Measurements from ENCODE around the gene HSD17B8. TPM values are rescaled to one million over a fixed set of nuclear protein-coding genes. Genes with fewer than 3 reads are reported as not detected.

Gene HSD17B8
- total and polyA plus RNA-seq, 9 donors, result 7.8 to 15.1 (median 11.0) TPM

DNA sequence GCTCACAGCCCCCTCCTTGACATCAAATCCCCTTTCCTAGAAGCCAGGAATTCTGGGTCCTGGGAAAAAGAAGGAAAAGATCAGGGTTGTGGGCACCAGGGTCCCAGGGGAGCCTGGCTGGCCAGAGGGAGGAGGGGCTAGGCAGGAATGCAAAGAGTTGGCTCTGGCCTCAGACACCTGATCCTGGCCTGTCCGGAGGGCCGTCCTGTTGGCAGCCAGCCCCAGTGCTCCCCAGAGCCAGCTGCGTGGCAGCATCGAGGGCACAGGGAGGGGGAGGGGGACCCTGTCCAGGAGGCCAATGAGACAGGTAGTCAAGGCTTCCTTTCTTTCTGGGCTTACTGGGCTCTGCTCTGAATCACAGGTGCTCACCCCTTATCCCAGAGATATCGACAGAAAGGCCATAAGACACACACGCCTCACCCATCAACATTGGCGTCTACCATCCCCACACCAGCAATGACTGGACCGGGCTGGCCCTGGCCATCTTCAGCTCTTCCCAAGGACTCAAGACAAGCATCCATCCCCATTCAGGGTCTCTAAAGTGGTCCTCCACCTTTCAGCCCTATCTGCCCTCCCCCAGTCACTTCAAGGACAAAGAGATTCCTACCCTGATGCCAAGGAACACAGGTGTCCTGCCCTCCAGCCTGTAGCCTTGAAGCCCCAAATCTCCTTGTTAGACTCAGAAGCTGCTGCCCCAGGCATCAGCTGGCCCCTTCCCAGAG is 12.9 kb upstream of the HSD17B8 start:
- peak; percentile 62 for DNase-seq
- H3K27me3 ChIP-seq (ENCODE audit: control insufficient read depth, insufficient read depth, low read length), result peaks cover 25% of the 10 kb centered on the region
- peak overlapping the region; percentile 53 for H3K27ac ChIP-seq (ENCODE audit: low read length)

DNA sequence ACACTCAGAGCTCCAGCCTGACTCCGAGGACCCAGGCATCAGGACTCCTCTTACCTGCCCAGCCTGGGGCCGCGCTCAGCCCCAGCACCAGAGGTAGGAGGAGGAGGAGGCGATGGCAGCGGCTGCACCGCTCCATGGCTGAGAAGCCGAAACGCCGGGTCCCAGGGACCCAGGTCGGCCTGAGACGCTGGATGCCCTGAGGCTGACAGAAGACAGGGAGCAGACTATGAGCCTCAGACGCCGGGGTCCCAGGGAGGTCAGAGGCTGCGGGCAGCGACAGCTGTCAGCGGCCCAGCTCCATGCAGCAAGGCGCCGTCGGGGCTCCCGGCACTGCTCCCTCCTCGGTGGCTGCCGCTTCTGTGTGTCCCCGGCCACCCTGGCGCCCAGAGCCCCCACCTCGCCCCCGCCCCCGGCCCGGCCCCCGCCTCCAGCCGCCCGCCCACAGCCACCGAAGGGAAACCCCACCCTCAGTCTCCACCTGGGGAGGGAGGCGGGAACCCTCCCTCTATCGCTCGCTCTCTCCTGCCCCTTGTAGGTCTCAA is 12.3 kb upstream of the HSD17B8 start, which contains the start of gene COL11A2:
TSS of gene COL11A2 (minus strand) at position 363 of the 542 bp plus-strand sequence. CDS start at position 136, 227 bp downstream.
- no peak for DNase-seq
- H3K4me1 ChIP-seq (ENCODE audit: control insufficient read depth, insufficient read depth, low read length), result peaks cover 33% of the 10 kb centered on the region
- peaks cover 31% of the 10 kb centered on the region for H3K36me3 ChIP-seq (ENCODE audit: control insufficient read depth, insufficient read depth, low read length)
- 7% methylated on average over 18 of the region's 35 CpGs for WGBS (ENCODE audit: insufficient coverage)
- peak within 1 kb of the TSS; percentile 67 for H3K27ac ChIP-seq (ENCODE audit: low read length)
- peaks cover 24% of the 10 kb centered on the region for H3K27me3 ChIP-seq (ENCODE audit: control insufficient read depth, insufficient read depth, low read length)
- H3K4me3 ChIP-seq (ENCODE audit: low read length), result peak within 1 kb of the TSS; percentile 39
- H3K9me3 ChIP-seq (replicated peaks; ENCODE audit: control insufficient read depth, low read depth, low read length), result no peaks in the 10 kb centered on the region

More for the DNA sequence above, 12.9 kb upstream of the HSD17B8 start:
- Histone ChIP-seq H3K4me1 (ENCODE audit: control insufficient read depth, insufficient read depth, low read length) (peaks cover 33% of the 10 kb centered on the region), H3K36me3 (ENCODE audit: control insufficient read depth, insufficient read depth, low read length) (peaks cover 34% of the 10 kb centered on the region), H3K4me3 (ENCODE audit: low read length) (peak overlapping the region; percentile 39), H3K9me3 (replicated peaks; ENCODE audit: control insufficient read depth, low read depth, low read length) (no peaks in the 10 kb centered on the region)
- 36% methylated on average over 8 of the region's 8 CpGs for WGBS (ENCODE audit: insufficient coverage)

GRCh38 chr6:33192671-33193602 is 11.5 kb upstream of the HSD17B8 start:
- H3K4me1 ChIP-seq (ENCODE audit: control insufficient read depth, insufficient read depth, low read length), result peaks cover 37% of the 10 kb centered on the region
- peaks cover 38% of the 10 kb centered on the region for H3K36me3 ChIP-seq (ENCODE audit: control insufficient read depth, insufficient read depth, low read length)
- DNase-seq, result peak; percentile 53

DNA sequence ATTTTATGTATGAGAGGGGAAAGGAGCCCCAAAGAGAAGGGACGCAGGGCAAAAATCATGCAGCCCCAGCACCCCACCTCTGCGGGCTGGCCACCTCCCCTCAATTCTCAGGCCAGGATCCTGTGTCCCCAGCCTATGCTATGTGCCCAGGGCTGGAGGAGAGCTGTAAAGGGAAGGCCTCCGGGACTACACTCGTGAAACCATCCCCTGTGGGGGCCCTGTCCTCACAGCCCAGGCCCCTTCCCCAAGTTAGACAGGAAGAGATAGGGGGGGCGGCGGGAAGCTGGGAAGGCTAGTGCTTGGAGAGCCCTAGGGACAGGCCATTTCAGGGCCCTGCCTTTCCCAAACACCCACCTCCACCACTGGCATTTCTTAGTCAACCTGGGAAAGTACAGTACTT is 10.8 kb upstream of the HSD17B8 start:
- Histone ChIP-seq H3K27ac (ENCODE audit: low read length) (no peak overlapping the region), H3K9me3 (replicated peaks; ENCODE audit: control insufficient read depth, low read depth, low read length) (no peaks in the 10 kb centered on the region), H3K27me3 (ENCODE audit: control insufficient read depth, insufficient read depth, low read length) (peaks cover 24% of the 10 kb centered on the region), H3K4me1 (ENCODE audit: control insufficient read depth, insufficient read depth, low read length) (peaks cover 42% of the 10 kb centered on the region), H3K36me3 (ENCODE audit: control insufficient read depth, insufficient read depth, low read length) (peaks cover 41% of the 10 kb centered on the region), H3K4me3 (ENCODE audit: low read length) (no peak overlapping the region)
- DNase-seq, result no peak
- no CpG with 5 or more reads among the region's 6 CpGs for WGBS (ENCODE audit: insufficient coverage)

More at GRCh38 chr6:33192671-33193602, 11.5 kb upstream of the HSD17B8 start:
- no peaks in the 10 kb centered on the region for H3K9me3 ChIP-seq (replicated peaks; ENCODE audit: control insufficient read depth, low read depth, low read length)
- 3% methylated on average over 35 of the region's 72 CpGs for WGBS (ENCODE audit: insufficient coverage)
- peak overlapping the region; percentile 67 for H3K27ac ChIP-seq (ENCODE audit: low read length)
- peaks cover 24% of the 10 kb centered on the region for H3K27me3 ChIP-seq (ENCODE audit: control insufficient read depth, insufficient read depth, low read length)
- H3K4me3 ChIP-seq (ENCODE audit: low read length), result peak overlapping the region; percentile 28

DNA sequence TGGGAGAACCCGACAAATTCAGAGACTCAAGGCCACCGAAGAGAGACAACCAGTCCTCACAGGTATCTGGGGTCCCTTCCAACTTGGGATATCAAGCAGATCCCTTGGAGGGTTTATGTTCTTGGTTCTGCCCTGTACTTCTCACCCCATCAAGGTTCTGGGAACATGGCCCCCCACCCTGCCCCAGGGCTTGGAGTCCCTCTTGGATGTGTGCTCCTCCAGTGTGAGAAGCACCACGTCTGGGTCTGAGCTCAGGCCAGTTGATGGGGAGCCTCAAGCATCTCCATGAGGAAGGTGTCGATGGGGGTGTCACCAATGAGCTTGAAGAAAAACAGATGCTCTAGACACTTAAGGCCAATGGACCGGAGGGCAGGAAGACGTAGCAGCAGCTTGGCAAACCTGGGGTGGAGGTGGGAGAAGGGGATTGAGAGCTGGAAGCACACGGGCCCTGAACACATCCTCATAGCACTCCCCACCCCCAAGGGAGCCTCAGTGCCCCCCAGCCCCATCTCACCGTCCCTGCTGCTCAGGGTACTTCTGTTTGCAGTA is 9.9 kb upstream of the HSD17B8 start:
- Histone ChIP-seq H3K27me3 (ENCODE audit: control insufficient read depth, insufficient read depth, low read length) (peaks cover 24% of the 10 kb centered on the region), H3K27ac (ENCODE audit: low read length) (no peak overlapping the region), H3K36me3 (ENCODE audit: control insufficient read depth, insufficient read depth, low read length) (peaks cover 42% of the 10 kb centered on the region), H3K4me3 (ENCODE audit: low read length) (no peak overlapping the region), H3K4me1 (ENCODE audit: control insufficient read depth, insufficient read depth, low read length) (peaks cover 49% of the 10 kb centered on the region), H3K9me3 (replicated peaks; ENCODE audit: control insufficient read depth, low read depth, low read length) (no peaks in the 10 kb centered on the region)
- 41% methylated on average over 6 of the region's 8 CpGs for WGBS (ENCODE audit: insufficient coverage)
- no peak for DNase-seq

- no peak overlapping the region for H3K4me3 ChIP-seq (ENCODE audit: low read length)
- H3K4me1 ChIP-seq (ENCODE audit: control insufficient read depth, insufficient read depth, low read length), result peaks cover 46% of the 10 kb centered on the region
- 70% methylated on average over 11 of the region's 15 CpGs for WGBS (ENCODE audit: insufficient coverage)
- H3K9me3 ChIP-seq (replicated peaks; ENCODE audit: control insufficient read depth, low read depth, low read length), result no peaks in the 10 kb centered on the region
- DNase-seq, result no peak
- peaks cover 42% of the 10 kb centered on the region for H3K36me3 ChIP-seq (ENCODE audit: control insufficient read depth, insufficient read depth, low read length)
- peaks cover 23% of the 10 kb centered on the region for H3K27me3 ChIP-seq (ENCODE audit: control insufficient read depth, insufficient read depth, low read length)
- no peak overlapping the region for H3K27ac ChIP-seq (ENCODE audit: low read length)
These were observed 8.9 kb upstream of the HSD17B8 start for GRCh38 chr6:33195304-33196165.

GRCh38 chr6:33197431-33198048 is 6.9 kb upstream of the HSD17B8 start:
- Histone ChIP-seq H3K36me3 (ENCODE audit: control insufficient read depth, insufficient read depth, low read length) (peaks cover 55% of the 10 kb centered on the region), H3K27me3 (ENCODE audit: control insufficient read depth, insufficient read depth, low read length) (peaks cover 5% of the 10 kb centered on the region), H3K9me3 (replicated peaks; ENCODE audit: control insufficient read depth, low read depth, low read length) (no peaks in the 10 kb centered on the region), H3K4me3 (ENCODE audit: low read length) (no peak overlapping the region), H3K4me1 (ENCODE audit: control insufficient read depth, insufficient read depth, low read length) (peaks cover 40% of the 10 kb centered on the region), H3K27ac (ENCODE audit: low read length) (no peak overlapping the region)
- WGBS (ENCODE audit: insufficient coverage), result 33% methylated on average over 10 of the region's 12 CpGs
- peak; percentile 65 for DNase-seq

GRCh38 chr6:33198159-33198852 is 6.1 kb upstream of the HSD17B8 start:
- WGBS (ENCODE audit: insufficient coverage), result 77% methylated on average over 3 of the region's 6 CpGs
- H3K9me3 ChIP-seq (replicated peaks; ENCODE audit: control insufficient read depth, low read depth, low read length), result no peaks in the 10 kb centered on the region
- H3K4me3 ChIP-seq (ENCODE audit: low read length), result no peak overlapping the region
- no peak overlapping the region for H3K27ac ChIP-seq (ENCODE audit: low read length)
- peaks cover 36% of the 10 kb centered on the region for H3K4me1 ChIP-seq (ENCODE audit: control insufficient read depth, insufficient read depth, low read length)
- DNase-seq, result no peak
- H3K36me3 ChIP-seq (ENCODE audit: control insufficient read depth, insufficient read depth, low read length), result peaks cover 62% of the 10 kb centered on the region
- H3K27me3 ChIP-seq (ENCODE audit: control insufficient read depth, insufficient read depth, low read length), result no peaks in the 10 kb centered on the region
